MM.1S (cell line): ENCODE measurements around the gene PROK1.

ENCODE experiments used
- DNase-seq: peaks from one replicate; pipeline ENCODE4 v3.0.0-alpha.2; 2015
- H2AFZ ChIP-seq: fragments of 300-600 bp; sonication (generic); 2 replicates; pipeline ENCODE4 v1.6.0; 2016; ENCODE audit warnings: antibody characterized with exemption, low read length
- H3F3A ChIP-seq: fragments of 300-600 bp; sonication (generic); 2 replicates; pipeline ENCODE4 v1.6.1; 2016; ENCODE audit warnings: mild to moderate bottlenecking, antibody characterized with exemption, low read length, moderate library complexity, mixed read lengths; ENCODE audit not compliant: insufficient read depth
- H3K27ac ChIP-seq: fragments of 300-600 bp; sonication (generic); 2 replicates; pipeline ENCODE4 v1.5.1; 2016; ENCODE audit warnings: mild to moderate bottlenecking, low read length
- H3K27me3 ChIP-seq: fragments of 300-600 bp; sonication (generic); replicated peaks from 2 replicates; pipeline ENCODE4 v1.6.0; 2016; ENCODE audit warnings: low read length; ENCODE audit not compliant: insufficient read depth
- H3K36me3 ChIP-seq: fragments of 300-600 bp; sonication (generic); replicated peaks from 2 replicates; pipeline ENCODE4 v1.6.1; 2016; ENCODE audit warnings: mild to moderate bottlenecking, low read length, mixed read lengths; ENCODE audit not compliant: insufficient read depth
- H3K4me1 ChIP-seq: fragments of 300-600 bp; sonication (generic); 2 replicates; pipeline ENCODE4 v1.6.1; 2016; ENCODE audit warnings: low read length, mixed read lengths
- H3K4me2 ChIP-seq: fragments of 300-600 bp; sonication (generic); 2 replicates; pipeline ENCODE4 v1.6.0; 2016; ENCODE audit warnings: low read depth, low read length
- H3K4me3 ChIP-seq: fragments of 300-600 bp; sonication (generic); 2 replicates; pipeline ENCODE4 v1.5.1; 2016; ENCODE audit warnings: low read length, mixed read lengths
- H3K79me2 ChIP-seq: fragments of 300-600 bp; sonication (generic); 2 replicates; pipeline ENCODE4 v1.6.1; 2016; ENCODE audit warnings: mixed run types, low read length, mixed read lengths
- H3K9ac ChIP-seq: fragments of 300-600 bp; sonication (generic); 2 replicates; pipeline ENCODE4 v1.6.1; 2016; ENCODE audit warnings: low read length, mixed read lengths
- H3K9me2 ChIP-seq: fragments of 300-600 bp; sonication (generic); replicated peaks from 2 replicates; pipeline ENCODE4 v1.6.1; 2016; ENCODE audit warnings: mild to moderate bottlenecking, low read length, mixed read lengths; ENCODE audit not compliant: insufficient read depth
- H3K9me3 ChIP-seq: fragments of 300-600 bp; sonication (generic); replicated peaks from 2 replicates; pipeline ENCODE4 v1.6.1; 2016; ENCODE audit warnings: mild to moderate bottlenecking, low read length, mixed read lengths; ENCODE audit not compliant: insufficient read depth
- H4K20me1 ChIP-seq: fragments of 300-600 bp; sonication (generic); 2 replicates; pipeline ENCODE4 v1.6.1; 2016; ENCODE audit warnings: mild to moderate bottlenecking, low read length, moderate library complexity, mixed read lengths; ENCODE audit not compliant: insufficient read depth
- CTCF ChIP-seq: fragments of 300-600 bp; sonication (generic); IDR thresholded peaks from 2 replicates; pipeline ENCODE4 v1.5.1; 2016; ENCODE audit warnings: antibody characterized with exemption, low read length, mixed read lengths
- EZH2 ChIP-seq: fragments of 300-600 bp; sonication (generic); optimal IDR thresholded peaks from 2 replicates; pipeline ENCODE3; 2017; ENCODE audit warnings: low read depth, mild to moderate bottlenecking, antibody characterized with exemption, low read length, mixed read lengths
- EZH2phosphoT487 ChIP-seq: fragments of 300-600 bp; sonication (generic); IDR thresholded peaks from 2 replicates; pipeline ENCODE4 v1.6.1; 2018; ENCODE audit warnings: antibody characterized with exemption, low read length

Gene PROK1

GRCh38 chr1:110485725-110486124 lies 34.8 kb downstream of the PROK1 start:
- Histone ChIP-seq H3K9ac (no peak overlapping the region), H3F3A (no peaks in the 10 kb centered on the region), H3K4me3 (no peak overlapping the region), H3K4me2 (no peak overlapping the region), H3K9me3 (no peaks in the 10 kb centered on the region), H3K27ac (no peak overlapping the region), H3K9me2 (no peaks in the 10 kb centered on the region), H3K36me3 (no peaks in the 10 kb centered on the region), H3K4me1 (no peaks in the 10 kb centered on the region), H3K79me2 (no peaks in the 10 kb centered on the region), H3K27me3 (no peaks in the 10 kb centered on the region), H4K20me1 (no peaks in the 10 kb centered on the region), H2AFZ (no peak overlapping the region)
- TF ChIP-seq CTCF (no peak), EZH2 (no peak), EZH2phosphoT487 (no peak)
- DNase-seq: no peak

- Histone ChIP-seq H3K4me2 (no peak overlapping the region), H2AFZ (no peak overlapping the region), H3F3A (no peaks in the 10 kb centered on the region), H3K9me2 (no peaks in the 10 kb centered on the region), H3K9ac (no peak overlapping the region), H3K4me3 (no peak overlapping the region), H3K79me2 (no peaks in the 10 kb centered on the region), H4K20me1 (no peaks in the 10 kb centered on the region), H3K27ac (no peak overlapping the region), H3K4me1 (no peaks in the 10 kb centered on the region), H3K9me3 (no peaks in the 10 kb centered on the region), H3K36me3 (no peaks in the 10 kb centered on the region), H3K27me3 (no peaks in the 10 kb centered on the region)
- TF ChIP-seq CTCF: no peak
- no peak for TF ChIP-seq EZH2
- TF ChIP-seq EZH2phosphoT487: no peak
- no peak for DNase-seq
Measured at GRCh38 chr1:110487726-110488125, 36.8 kb downstream of the PROK1 start.

GRCh38 chr1:110488161-110488560 lies 37.2 kb downstream of the PROK1 start:
- H3K9me2 ChIP-seq: no peaks in the 10 kb centered on the region
- DNase-seq: no peak
- H3K4me2 ChIP-seq: no peak overlapping the region
- H3K36me3 ChIP-seq: no peaks in the 10 kb centered on the region
- no peaks in the 10 kb centered on the region for H3K9me3 ChIP-seq
- no peaks in the 10 kb centered on the region for H3F3A ChIP-seq
- no peaks in the 10 kb centered on the region for H4K20me1 ChIP-seq
- no peaks in the 10 kb centered on the region for H3K4me1 ChIP-seq
- H3K27ac ChIP-seq: no peak overlapping the region
- no peak for TF ChIP-seq CTCF
- TF ChIP-seq EZH2phosphoT487: no peak
- TF ChIP-seq EZH2: no peak
- no peak overlapping the region for H3K9ac ChIP-seq
- H3K27me3 ChIP-seq: no peaks in the 10 kb centered on the region
- no peak overlapping the region for H3K4me3 ChIP-seq
- no peaks in the 10 kb centered on the region for H3K79me2 ChIP-seq
- H2AFZ ChIP-seq: no peak overlapping the region

GRCh38 chr1:110488867-110489266 lies 37.9 kb downstream of the PROK1 start:
- H3K4me3 ChIP-seq: no peak overlapping the region
- H3K9me2 ChIP-seq: no peaks in the 10 kb centered on the region
- H2AFZ ChIP-seq: no peak overlapping the region
- DNase-seq: no peak
- no peak overlapping the region for H3K4me2 ChIP-seq
- no peaks in the 10 kb centered on the region for H4K20me1 ChIP-seq
- H3K79me2 ChIP-seq: no peaks in the 10 kb centered on the region
- TF ChIP-seq CTCF (no peak), EZH2 (no peak), EZH2phosphoT487 (no peak)
- no peaks in the 10 kb centered on the region for H3F3A ChIP-seq
- H3K4me1 ChIP-seq: no peaks in the 10 kb centered on the region
- H3K9ac ChIP-seq: no peak overlapping the region
- H3K27ac ChIP-seq: no peak overlapping the region
- no peaks in the 10 kb centered on the region for H3K36me3 ChIP-seq
- H3K9me3 ChIP-seq: no peaks in the 10 kb centered on the region
- no peaks in the 10 kb centered on the region for H3K27me3 ChIP-seq
